ENCODE data around the gene ARF1.

Gene ARF1

GRCh38 chr1:228071839-228072657, 10.5 kb upstream of the ARF1 start:
- DNase-seq (ENCODE audit: low read depth in 2 of 2) = no peak

GRCh38 chr1:228072658-228073043, 9.9 kb upstream of the ARF1 start:
- DNase-seq (ENCODE audit: low read depth in 2 of 2) = no peak

GRCh38 chr1:228073061-228073856, 9.2 kb upstream of the ARF1 start:
- no peak for DNase-seq (ENCODE audit: low read depth in 2 of 2)

GRCh38 chr1:228073857-228074545, 8.5 kb upstream of the ARF1 start:
- DNase-seq (ENCODE audit: low read depth in 2 of 2) = no peak

GRCh38 chr1:228074954-228075730, 7.4 kb upstream of the ARF1 start:
- DNase-seq (ENCODE audit: low read depth in 2 of 2) = no peak

GRCh38 chr1:228075801-228076271, 6.7 kb upstream of the ARF1 start:
- DNase-seq (ENCODE audit: low read depth in 2 of 2) = no peak

- no peak for DNase-seq (ENCODE audit: low read depth in 2 of 2)
Observed at GRCh38 chr1:228076796-228077430, 5.6 kb upstream of the ARF1 start.

- no peak for DNase-seq (ENCODE audit: low read depth in 2 of 2)
Observed at GRCh38 chr1:228077565-228078330, 4.8 kb upstream of the ARF1 start.

- no peak for DNase-seq (ENCODE audit: low read depth in 2 of 2)
Observed at GRCh38 chr1:228079013-228079412, 3.5 kb upstream of the ARF1 start.

- DNase-seq (ENCODE audit: low read depth in 2 of 2) = no peak
Observed at GRCh38 chr1:228079601-228080263, 2.8 kb upstream of the ARF1 start.

- DNase-seq (ENCODE audit: low read depth in 2 of 2) = no peak
Observed at GRCh38 chr1:228081144-228081543, 1.4 kb upstream of the ARF1 start.

GRCh38 chr1:228081578-228082213, 812 bp upstream of the ARF1 start:
- no peak for DNase-seq (ENCODE audit: low read depth in 2 of 2)

- DNase-seq (ENCODE audit: low read depth in 2 of 2) = no peak
Observed at GRCh38 chr1:228082918-228083870, 686 bp downstream of the ARF1 start.

- no peak for DNase-seq (ENCODE audit: low read depth in 2 of 2)
Observed at GRCh38 chr1:228083871-228084278, 1.4 kb downstream of the ARF1 start.

GRCh38 chr1:228084325-228084724, 1.8 kb downstream of the ARF1 start:
- DNase-seq (ENCODE audit: low read depth in 2 of 2) = no peak

- no peak for DNase-seq (ENCODE audit: low read depth in 2 of 2)
Observed at GRCh38 chr1:228084797-228085196, 2.3 kb downstream of the ARF1 start.

GRCh38 chr1:228085287-228085951, 2.9 kb downstream of the ARF1 start:
- DNase-seq (ENCODE audit: low read depth in 2 of 2) = no peak

All from activated CD4-positive, alpha-beta T cell treated with anti-CD3 and anti-CD28 coated beads for 24 hours (primary cell).